ENCODE data around the gene CYP46A1.

- no peak for TF ChIP-seq CTCF (IDR thresholded peaks at IDR 0.05 in 8 of 11, conservative IDR thresholded peaks at IDR 0.05 in 3 of 11)
- no peak for TF ChIP-seq POLR2A (IDR thresholded peaks at IDR 0.05)
- TF ChIP-seq POLR2AphosphoS5 (IDR thresholded peaks at IDR 0.05), result no peak
These were observed 8.1 kb upstream of the CYP46A1 start for GRCh38 chr14:99675951-99676350.
